GM21723 (cell line): ENCODE data around the gene SEMA5A.
A peak's percentile ranks its signal among the peaks of the same experiment; 100 is the strongest.

ENCODE experiments used
- ATAC-seq: cut with Tn5 transposase; IDR thresholded peaks from one replicate; pipeline ENCODE4 v1.9.1; 2021; ENCODE audit warnings: mild to moderate bottlenecking, moderate library complexity; ENCODE audit not compliant: unreplicated experiment

Gene SEMA5A

GRCh38 chr5:9139344-9139743 lies 406.5 kb downstream of the SEMA5A start:
- ATAC-seq: no peak

GRCh38 chr5:9128136-9128535 lies 417.7 kb downstream of the SEMA5A start:
- ATAC-seq: no peak

GRCh38 chr5:9126490-9126889 lies 419.4 kb downstream of the SEMA5A start:
- no peak for ATAC-seq

- peak; percentile 71 for ATAC-seq
Measured at GRCh38 chr5:9125852-9126251, 420.0 kb downstream of the SEMA5A start.

- no peak for ATAC-seq
Measured at GRCh38 chr5:9124838-9125237, 421.0 kb downstream of the SEMA5A start.

- ATAC-seq: no peak
Measured at GRCh38 chr5:9124071-9124470, 421.8 kb downstream of the SEMA5A start.

GRCh38 chr5:9122528-9122927 lies 423.3 kb downstream of the SEMA5A start:
- no peak for ATAC-seq

- no peak for ATAC-seq
Measured at GRCh38 chr5:9121597-9121996, 424.3 kb downstream of the SEMA5A start.

GRCh38 chr5:9118852-9119251 lies 427.0 kb downstream of the SEMA5A start:
- no peak for ATAC-seq

GRCh38 chr5:9115093-9115492 lies 430.8 kb downstream of the SEMA5A start:
- ATAC-seq: no peak

GRCh38 chr5:9112520-9113291 lies 433.2 kb downstream of the SEMA5A start:
- no peak for ATAC-seq

GRCh38 chr5:9108162-9108561 lies 437.7 kb downstream of the SEMA5A start:
- ATAC-seq: no peak

- no peak for ATAC-seq
Measured at GRCh38 chr5:9105851-9106250, 440.0 kb downstream of the SEMA5A start.

GRCh38 chr5:9104571-9105339 lies 441.1 kb downstream of the SEMA5A start:
- no peak for ATAC-seq

GRCh38 chr5:9103290-9103689 lies 442.6 kb downstream of the SEMA5A start:
- no peak for ATAC-seq

GRCh38 chr5:9099689-9100088 lies 446.2 kb downstream of the SEMA5A start:
- ATAC-seq: no peak

- no peak for ATAC-seq
Measured at GRCh38 chr5:9098990-9099389, 446.9 kb downstream of the SEMA5A start.

- ATAC-seq: no peak
Measured at GRCh38 chr5:9094582-9094981, 451.3 kb downstream of the SEMA5A start.

GRCh38 chr5:9091896-9092662 lies 453.8 kb downstream of the SEMA5A start:
- ATAC-seq: no peak

- no peak for ATAC-seq
Measured at GRCh38 chr5:9090381-9091026, 455.4 kb downstream of the SEMA5A start.

GRCh38 chr5:9089893-9090292 lies 456.0 kb downstream of the SEMA5A start:
- no peak for ATAC-seq
